Fibroblast of lung (primary cell): Measurements from ENCODE around the gene HSPA8. TPM values are rescaled to one million over a fixed set of nuclear protein-coding genes. Genes with fewer than 3 reads are reported as not detected.
A peak's percentile ranks its signal among the peaks of the same experiment; 100 is the strongest.
"Not testable (repeated sequence)": the region's sequence is repeated elsewhere in the genome, so short reads cannot be mapped to it uniquely, and the experiment has no call there.

Experiments
- DNase-seq, 2 donors: peaks; one replicate each; pipeline versions ENCODE4 v3.0.0 to v3.0.0-alpha.2; 2010; ENCODE audit warnings: low read depth in 2 of 2
- H2AFZ ChIP-seq: 2 replicates; pipeline ENCODE4 v1.5.1; 2012; ENCODE audit warnings: low read length, control low read depth, inconsistent platforms
- H3K27ac ChIP-seq: 2 replicates; pipeline ENCODE4 v1.5.1; 2011; ENCODE audit warnings: low read length, control low read depth; ENCODE audit not compliant: insufficient read depth
- H3K27me3 ChIP-seq: 2 replicates; pipeline ENCODE4 v1.5.1; 2011; ENCODE audit warnings: mild to moderate bottlenecking, low read length; ENCODE audit not compliant: control insufficient read depth, insufficient read depth
- H3K36me3 ChIP-seq: 2 replicates; pipeline ENCODE4 v1.5.1; 2011; ENCODE audit warnings: low read length; ENCODE audit not compliant: control insufficient read depth, insufficient read depth
- H3K4me1 ChIP-seq: 2 replicates; pipeline ENCODE4 v1.5.1; 2011; ENCODE audit warnings: low read length; ENCODE audit not compliant: control insufficient read depth, insufficient read depth; ENCODE audit errors: extremely low read depth
- H3K4me2 ChIP-seq: 2 replicates; pipeline ENCODE4 v1.5.1; 2011; ENCODE audit warnings: low read length, control low read depth; ENCODE audit not compliant: insufficient read depth; ENCODE audit errors: extremely low read depth
- H3K4me3 ChIP-seq, 4 experiments: fragments of 200-600 bp in 1 of 4; sonication (generic) in 1 of 4; replicated peaks in 1 of 4; 2 replicates each; pipeline ENCODE4 v1.5.1; 2011 to 2016; ENCODE audit warnings: low read length in 4 of 4, low read depth in 3 of 4, mild to moderate bottlenecking in 3 of 4, control low read depth in 2 of 4, inconsistent platforms in 1 of 4, mixed read lengths in 1 of 4; ENCODE audit not compliant: insufficient read depth in 1 of 4; ENCODE audit errors: control extremely low read depth in 1 of 4
- H3K79me2 ChIP-seq: 2 replicates; pipeline ENCODE4 v1.5.1; 2012; ENCODE audit warnings: mild to moderate bottlenecking, low read length, inconsistent platforms; ENCODE audit not compliant: control insufficient read depth, insufficient read depth
- H3K9ac ChIP-seq: 2 replicates; pipeline ENCODE4 v1.5.1; 2011; ENCODE audit warnings: mild to moderate bottlenecking, low read length, control low read depth; ENCODE audit not compliant: insufficient read depth
- H3K9me3 ChIP-seq: 2 replicates; pipeline ENCODE4 v1.5.1; 2012; ENCODE audit warnings: low read depth, low read length; ENCODE audit not compliant: control insufficient read depth, insufficient read depth
- H4K20me1 ChIP-seq: 2 replicates; pipeline ENCODE4 v1.5.1; 2011; ENCODE audit warnings: low read length; ENCODE audit not compliant: control insufficient read depth, insufficient read depth; ENCODE audit errors: extremely low read depth
- CTCF ChIP-seq, 2 donors: IDR thresholded peaks in 1 of 2; conservative IDR thresholded peaks in 1 of 2; 1 replicate in 1 of 2; 2 replicates in 1 of 2; pipeline ENCODE4 v1.5.1; 2011 to 2012; ENCODE audit warnings: low read length in 2 of 2, control low read depth in 1 of 2, inconsistent platforms in 1 of 2, low read depth in 1 of 2, mild to moderate bottlenecking in 1 of 2
- EZH2 ChIP-seq: IDR thresholded peaks from 2 replicates; pipeline ENCODE4 v1.5.1; 2012; ENCODE audit warnings: low read length, control low read depth, mild to moderate bottlenecking; ENCODE audit errors: missing control alignments
- polyA plus RNA-seq, 2 donors: library from polyadenylated mRNA; depleted of rRNA in 1 of 2; stranded (reverse) in 1 of 2; unstranded in 1 of 2; fragments of >200 nt; gene quantifications; 2 replicates each; pipeline ENCODE4 v1.2.1, GENCODE V29; 2011 to 2012; ENCODE audit warnings: missing spikeins in 1 of 2
- total RNA-seq: library from RNA; depleted of rRNA; stranded (reverse); fragments of >200 nt; gene quantifications from 2 replicates; pipeline ENCODE4 v1.2.1, GENCODE V29; 2014

The HSPA8 gene
- total and polyA plus RNA-seq, 2 donors (not counting 1 experiment from before 2014, with no cell fraction given), result 2,158 to 2,431 TPM

DNA sequence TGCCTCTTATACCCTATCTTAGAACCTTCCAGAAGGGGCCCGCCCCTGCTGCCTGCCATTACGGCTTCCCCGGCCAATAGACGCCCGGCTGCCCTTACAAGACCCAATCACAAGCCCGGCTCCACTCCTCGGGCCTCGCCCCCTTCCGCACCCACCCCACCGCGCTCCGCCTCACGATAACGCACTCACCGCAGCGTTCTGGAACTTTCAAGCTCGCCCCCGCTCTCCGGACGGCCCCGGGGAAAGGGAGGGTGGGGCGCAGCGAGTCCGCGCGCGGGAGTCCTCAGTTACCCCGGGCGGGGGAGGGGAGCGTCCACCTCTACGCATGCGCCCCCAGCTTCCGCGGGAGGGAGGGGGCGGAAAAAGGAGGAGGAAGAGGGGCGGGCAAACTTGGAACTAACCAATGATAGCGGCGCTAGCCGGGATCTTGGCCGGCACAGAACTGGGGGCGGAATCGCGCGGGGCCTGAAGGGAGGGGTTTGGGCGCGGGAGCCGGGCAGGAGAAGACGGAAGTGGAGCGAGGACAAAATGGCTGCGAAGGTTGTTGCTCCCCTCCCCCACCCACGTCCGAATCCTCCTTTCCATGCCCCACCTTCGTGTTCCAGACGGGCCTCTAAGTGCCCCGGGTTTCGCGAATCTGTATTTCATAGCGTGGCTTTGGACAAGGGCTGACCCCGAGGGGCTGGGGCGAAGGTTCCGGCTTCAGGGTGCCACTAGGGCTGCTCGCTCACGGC is 389 bp upstream of the HSPA8 start:
- TF ChIP-seq CTCF (conservative IDR thresholded peaks at IDR 0.05 in 1 of 2, IDR thresholded peaks at IDR 0.05 in 1 of 2; ENCODE audit: low read depth in 1 of 2, low read length in 2 of 2) (no peak), EZH2 (no peak)
- Histone ChIP-seq H3K36me3 (peaks cover 22% of the 10 kb centered on the region), H4K20me1 (peaks cover 9% of the 10 kb centered on the region), H3K79me2 (peaks cover 57% of the 10 kb centered on the region), H2AFZ (no peak overlapping the region), H3K27me3 (no peaks in the 10 kb centered on the region), H3K27ac (peak overlapping the region; percentile 98), H3K9me3 (no peaks in the 10 kb centered on the region), H3K9ac (peak overlapping the region; percentile 95), H3K4me3 (peak overlapping the region; percentile 94 to 99 (median 98)), H3K4me2 (peak overlapping the region; percentile 89), H3K4me1 (peaks cover 21% of the 10 kb centered on the region)
- DNase-seq, result peak; percentile 100

- peaks cover 31% of the 10 kb centered on the region for H3K36me3 ChIP-seq
- H4K20me1 ChIP-seq, result peaks cover 9% of the 10 kb centered on the region
- no peaks in the 10 kb centered on the region for H3K9me3 ChIP-seq
- peaks cover 63% of the 10 kb centered on the region for H3K79me2 ChIP-seq
- H3K27ac ChIP-seq, result peak overlapping the region; percentile 87
- peak overlapping the region; percentile 94 to 99 (median 98) for H3K4me3 ChIP-seq
- H3K4me1 ChIP-seq, result peaks cover 21% of the 10 kb centered on the region
- H3K27me3 ChIP-seq, result no peaks in the 10 kb centered on the region
- TF ChIP-seq EZH2, result no peak
- no peak for TF ChIP-seq CTCF (conservative IDR thresholded peaks at IDR 0.05 in 1 of 2, IDR thresholded peaks at IDR 0.05 in 1 of 2; ENCODE audit: low read depth in 1 of 2, low read length in 2 of 2)
- peak overlapping the region; percentile 93 for H3K4me2 ChIP-seq
- H2AFZ ChIP-seq, result no peak overlapping the region
- DNase-seq, result no peak
- peak overlapping the region; percentile 87 for H3K9ac ChIP-seq
Observed at GRCh38 chr11:123060277-123061000, 1.5 kb downstream of the HSPA8 start.

DNA sequence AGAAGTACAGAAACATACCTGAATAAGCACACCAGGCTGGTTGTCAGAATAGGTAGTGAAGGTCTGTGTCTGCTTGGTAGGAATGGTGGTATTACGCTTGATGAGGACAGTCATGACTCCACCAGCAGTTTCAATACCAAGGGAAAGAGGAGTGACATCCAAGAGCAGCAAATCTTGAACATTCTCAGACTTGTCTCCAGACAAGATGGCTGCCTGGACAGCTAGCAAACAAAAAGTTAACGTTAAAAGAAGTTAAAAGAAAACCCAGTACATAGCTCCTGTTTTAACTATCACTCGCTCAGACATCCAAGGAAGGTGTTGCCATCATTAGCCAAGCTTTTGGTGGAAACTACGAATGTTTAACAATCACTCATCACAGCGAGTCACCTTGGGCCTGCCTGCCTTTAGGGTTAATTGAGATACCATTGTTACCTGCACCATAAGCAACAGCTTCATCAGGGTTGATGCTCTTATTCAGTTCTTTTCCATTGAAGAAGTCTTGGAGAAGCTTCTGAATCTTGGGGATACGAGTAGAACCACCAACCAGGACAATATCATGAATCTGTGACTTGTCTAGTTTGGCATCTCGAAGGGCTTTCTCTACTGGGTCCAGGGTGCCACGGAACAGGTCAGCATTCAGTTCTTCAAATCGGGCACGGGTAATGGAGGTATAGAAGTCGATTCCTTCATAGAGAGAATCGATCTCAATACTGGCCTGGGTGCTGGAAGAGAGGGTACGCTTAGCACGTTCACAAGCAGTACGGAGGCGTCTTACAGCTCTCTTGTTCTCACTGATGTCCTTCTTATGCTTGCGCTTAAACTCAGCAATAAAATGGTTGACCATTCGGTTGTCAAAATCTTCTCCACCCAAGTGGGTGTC is 2.7 kb downstream of the HSPA8 start:
- peak overlapping the region; percentile 16 for H3K27ac ChIP-seq
- not testable (repeated sequence) for H2AFZ ChIP-seq, H3K27me3 ChIP-seq, DNase-seq, H3K9me3 ChIP-seq, H3K9ac ChIP-seq
- H3K36me3 ChIP-seq, result peaks cover 34% of the 10 kb centered on the region
- H4K20me1 ChIP-seq, result peaks cover 12% of the 10 kb centered on the region
- peak overlapping the region; percentile 94 to 99 (median 98) for H3K4me3 ChIP-seq
- H3K79me2 ChIP-seq, result peaks cover 59% of the 10 kb centered on the region
- peak overlapping the region; percentile 93 for H3K4me2 ChIP-seq
- H3K4me1 ChIP-seq, result peaks cover 19% of the 10 kb centered on the region
